SHP77 treated with DMSO at 0.1 percent for 48 hours (cell line): ENCODE measurements around the gene ZC3H12C.

ENCODE experiments used
- DNase-seq: peaks from one replicate; lab custom pipeline; 2025; lab: John Stamatoyannopoulos, UW

Gene ZC3H12C

DNA sequence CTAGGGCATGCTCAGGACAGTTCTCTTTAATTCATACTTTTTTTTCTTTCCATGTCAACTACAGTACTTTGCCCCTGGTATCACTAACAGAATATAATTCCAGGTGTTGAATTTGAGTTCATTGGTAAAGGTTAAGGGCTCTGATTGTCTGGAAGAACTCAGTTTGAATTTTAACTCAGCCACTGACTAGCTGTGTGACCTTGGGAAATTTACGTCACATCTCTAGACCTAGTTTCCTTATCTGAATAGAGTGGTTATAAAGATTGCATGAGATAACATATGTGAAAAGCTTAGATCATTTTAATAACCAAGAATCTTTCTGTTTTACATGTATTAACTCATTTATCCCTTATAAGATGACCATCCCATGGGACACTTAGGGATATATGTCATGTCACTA is 15.8 kb upstream of the ZC3H12C start:
- no peak for DNase-seq

DNA sequence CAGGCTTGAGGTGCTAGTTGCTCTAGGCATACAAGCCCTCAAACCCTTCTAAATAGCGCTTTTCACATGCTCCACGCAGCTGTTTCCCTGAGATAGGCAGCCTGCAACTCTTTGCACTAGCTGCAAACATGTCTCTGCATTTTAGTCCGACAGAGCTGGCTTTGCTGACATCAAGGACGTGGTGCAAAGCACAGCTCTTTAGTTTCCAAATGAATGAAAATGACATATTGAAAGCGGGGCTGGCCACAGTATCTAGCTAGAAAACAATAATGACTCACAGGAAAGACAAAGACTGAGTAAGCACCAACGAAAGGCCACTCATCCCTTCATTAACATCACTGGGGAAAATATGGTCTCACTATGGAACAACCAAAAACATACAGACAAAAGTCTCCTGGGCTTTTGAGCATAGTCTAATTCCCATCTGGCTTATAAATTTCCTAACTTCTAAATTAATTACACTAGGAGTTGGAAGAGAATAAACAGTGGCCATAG is 15.3 kb upstream of the ZC3H12C start:
- no peak for DNase-seq

DNA sequence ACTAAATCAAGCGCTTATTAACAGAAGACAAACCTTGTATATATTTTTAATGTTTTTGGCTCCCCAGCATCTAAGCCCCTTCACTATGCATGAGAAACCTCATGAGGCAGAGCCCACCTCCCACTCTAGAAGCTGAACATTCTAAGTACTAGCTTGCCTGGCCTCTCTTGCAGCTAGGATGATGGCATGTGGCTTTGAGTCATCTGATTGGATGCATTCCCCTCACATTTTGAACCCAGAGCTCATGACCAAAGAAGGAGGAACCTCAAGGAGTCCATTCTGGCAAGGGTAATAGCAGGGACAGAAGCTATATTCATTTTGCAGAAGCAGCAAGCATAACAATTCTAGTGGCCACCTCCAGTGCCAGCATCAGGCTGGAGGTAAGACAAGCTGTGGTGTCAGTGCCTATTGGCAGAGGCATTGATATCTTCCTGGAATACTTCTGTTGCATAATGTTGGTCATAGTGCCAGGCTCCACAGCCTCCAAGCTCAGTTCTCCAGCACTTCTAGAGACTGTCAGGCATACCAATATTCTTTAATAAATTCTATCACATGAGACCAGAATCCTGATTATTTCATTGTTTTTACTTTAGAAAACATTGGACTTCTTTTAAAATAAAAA is 14.2 kb upstream of the ZC3H12C start:
- DNase-seq, result no peak

DNA sequence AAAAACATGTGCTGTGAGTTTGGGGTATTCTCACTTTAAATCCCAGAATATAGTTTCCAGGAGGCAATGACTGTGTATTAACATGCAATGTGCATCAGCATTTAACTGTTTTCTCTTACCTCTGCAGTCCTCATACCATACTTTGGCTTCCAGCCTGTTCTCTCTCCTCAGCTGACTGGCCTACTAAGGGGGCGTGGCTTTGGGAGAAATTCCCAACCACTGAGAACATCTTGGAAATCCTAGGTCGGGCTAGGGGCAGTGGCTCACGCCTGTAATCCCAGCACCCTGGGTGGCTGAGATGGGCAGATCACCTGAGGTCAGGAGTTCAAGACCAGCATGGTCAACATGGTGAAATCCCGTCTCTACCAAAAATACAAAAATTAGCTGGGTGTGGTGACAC is 13.5 kb upstream of the ZC3H12C start:
- no peak for DNase-seq

DNA sequence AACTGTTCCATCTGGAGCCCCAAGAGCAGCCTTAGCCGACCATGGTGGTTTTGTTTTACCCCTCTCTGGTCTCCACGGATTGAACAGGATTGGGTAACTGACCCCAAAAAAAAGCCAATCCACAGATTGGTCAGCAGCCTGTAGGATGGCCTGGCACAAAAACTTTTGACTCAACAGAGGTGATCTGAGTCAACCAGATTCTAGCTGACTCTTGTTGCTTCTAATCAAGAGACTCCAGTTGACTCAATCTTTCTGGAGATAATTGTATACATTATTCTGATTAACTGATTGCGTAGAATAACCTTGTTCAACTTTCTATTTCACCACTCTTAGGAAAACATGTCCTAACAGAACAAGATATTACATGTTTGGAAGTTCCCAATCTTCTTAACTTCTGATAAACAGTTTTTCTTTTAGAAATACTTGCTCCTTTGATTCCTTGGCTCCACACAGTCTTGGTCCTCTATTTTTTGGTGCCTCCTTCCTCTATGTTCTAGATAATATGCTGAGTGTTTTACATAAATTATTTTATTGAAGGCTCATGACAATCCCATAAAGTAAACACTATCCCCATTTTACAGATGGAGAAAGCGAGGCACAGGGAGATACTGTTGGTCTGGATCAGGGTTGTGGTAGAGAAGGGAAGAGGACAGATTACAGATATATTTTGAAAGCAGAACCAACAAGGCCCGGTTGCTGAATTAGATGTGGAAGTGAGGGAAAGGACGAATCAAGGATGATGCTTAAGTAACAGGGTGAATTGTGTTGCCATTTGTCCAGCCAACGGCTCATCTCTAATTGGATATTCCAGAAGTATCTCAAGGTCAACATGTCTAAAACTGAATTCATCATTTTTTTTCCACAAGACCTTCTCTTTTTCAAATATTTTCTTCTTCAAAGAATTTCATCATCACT is 11.5 kb upstream of the ZC3H12C start:
- no peak for DNase-seq

DNA sequence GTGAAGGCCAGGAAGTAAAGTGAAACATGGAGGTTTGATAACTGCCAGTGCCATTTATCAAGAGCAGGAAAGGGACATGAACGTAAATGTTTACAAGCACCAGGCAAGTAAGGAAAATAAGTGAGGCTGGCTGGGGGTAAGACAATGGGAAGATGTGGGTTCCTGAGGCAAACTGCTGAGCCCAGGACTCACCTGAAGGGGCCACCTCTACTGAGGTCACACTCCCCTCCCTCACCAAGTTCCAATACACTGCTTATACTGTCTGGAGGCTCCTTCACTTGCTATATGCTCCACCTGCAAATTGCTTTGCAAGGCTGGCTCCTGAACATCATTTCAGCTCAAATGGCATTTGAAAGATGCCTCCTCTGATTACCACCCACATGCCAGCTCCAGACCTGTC is 10.3 kb upstream of the ZC3H12C start:
- DNase-seq, result no peak

DNA sequence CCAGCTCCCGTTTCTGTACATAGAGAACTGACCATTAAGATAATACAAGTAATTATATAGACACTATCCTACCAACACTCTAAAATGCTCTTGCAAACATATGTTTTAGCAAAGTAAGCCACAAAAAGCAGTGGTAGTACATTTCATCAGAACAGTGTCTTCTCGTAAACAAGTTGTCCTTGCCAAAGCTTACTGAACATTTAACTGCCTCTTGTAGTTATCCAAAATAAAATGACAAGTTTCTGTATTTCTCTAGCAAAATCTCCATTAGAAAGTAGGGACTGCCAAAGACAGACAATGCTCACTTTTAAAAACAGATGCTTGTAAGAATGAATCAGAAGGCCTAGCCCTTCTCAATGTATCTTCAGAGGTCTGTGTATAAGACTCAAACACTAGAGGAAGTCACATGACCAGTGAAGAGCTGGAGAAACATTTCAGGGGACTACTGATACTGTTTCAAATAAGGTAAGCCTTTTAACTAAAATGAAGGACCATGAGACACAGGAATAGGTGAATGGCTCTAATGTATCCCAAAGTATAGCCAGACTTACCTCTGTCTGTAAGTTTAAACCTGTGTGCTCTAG is 7.8 kb upstream of the ZC3H12C start:
- no peak for DNase-seq

DNA sequence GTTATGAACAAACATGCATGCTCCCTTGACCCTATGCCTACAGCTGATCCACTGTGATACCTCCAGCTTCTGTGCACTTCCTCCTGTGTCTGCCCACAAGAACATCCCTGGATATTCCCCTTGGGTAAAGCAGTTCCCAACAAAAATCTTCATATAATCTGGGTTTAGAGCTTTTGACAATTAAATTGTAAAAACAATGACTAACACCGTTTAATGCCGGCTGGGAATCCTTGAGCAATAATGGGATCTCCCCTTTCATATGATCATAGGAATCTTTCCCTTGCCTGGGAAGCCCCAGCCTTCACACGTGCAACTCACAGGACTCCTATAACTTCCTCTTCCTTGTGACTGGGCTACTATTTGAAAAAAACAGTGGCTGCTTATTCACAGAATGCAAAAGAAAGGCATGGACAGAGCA is 6.3 kb upstream of the ZC3H12C start:
- DNase-seq, result no peak

DNA sequence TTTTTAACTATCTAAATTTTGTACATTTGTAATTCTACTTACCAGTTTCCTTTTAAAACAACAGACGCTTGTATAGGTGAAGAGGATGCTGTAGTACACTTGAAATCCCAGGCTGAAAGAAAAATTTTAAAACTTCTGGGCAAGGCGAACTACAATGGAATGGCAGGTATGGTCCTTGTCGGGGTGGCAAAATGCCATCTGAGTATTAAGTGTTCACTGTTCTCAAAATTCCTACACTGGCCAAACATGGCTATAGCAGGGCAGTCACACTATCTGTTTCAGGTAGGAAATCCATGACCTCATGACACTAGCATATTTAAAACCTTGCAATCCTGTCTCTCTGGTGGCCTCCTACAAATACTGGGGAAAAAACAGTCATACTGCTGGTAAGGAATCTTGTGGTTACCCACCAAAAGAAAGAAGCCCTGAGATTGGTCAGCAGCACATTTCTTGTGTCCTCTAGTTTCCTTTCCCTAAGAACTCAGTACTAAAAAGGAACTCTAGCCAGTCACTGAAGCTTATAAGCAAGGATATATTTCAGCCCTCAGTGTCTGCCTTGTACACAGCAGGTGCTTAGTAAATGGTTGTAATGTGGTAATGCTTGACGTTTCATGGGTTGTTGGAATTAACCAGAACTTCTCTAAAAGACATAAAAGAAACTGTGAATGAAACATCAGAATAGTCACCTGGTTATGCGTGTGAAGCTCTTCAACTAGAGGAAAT is 5.2 kb upstream of the ZC3H12C start:
- no peak for DNase-seq

DNA sequence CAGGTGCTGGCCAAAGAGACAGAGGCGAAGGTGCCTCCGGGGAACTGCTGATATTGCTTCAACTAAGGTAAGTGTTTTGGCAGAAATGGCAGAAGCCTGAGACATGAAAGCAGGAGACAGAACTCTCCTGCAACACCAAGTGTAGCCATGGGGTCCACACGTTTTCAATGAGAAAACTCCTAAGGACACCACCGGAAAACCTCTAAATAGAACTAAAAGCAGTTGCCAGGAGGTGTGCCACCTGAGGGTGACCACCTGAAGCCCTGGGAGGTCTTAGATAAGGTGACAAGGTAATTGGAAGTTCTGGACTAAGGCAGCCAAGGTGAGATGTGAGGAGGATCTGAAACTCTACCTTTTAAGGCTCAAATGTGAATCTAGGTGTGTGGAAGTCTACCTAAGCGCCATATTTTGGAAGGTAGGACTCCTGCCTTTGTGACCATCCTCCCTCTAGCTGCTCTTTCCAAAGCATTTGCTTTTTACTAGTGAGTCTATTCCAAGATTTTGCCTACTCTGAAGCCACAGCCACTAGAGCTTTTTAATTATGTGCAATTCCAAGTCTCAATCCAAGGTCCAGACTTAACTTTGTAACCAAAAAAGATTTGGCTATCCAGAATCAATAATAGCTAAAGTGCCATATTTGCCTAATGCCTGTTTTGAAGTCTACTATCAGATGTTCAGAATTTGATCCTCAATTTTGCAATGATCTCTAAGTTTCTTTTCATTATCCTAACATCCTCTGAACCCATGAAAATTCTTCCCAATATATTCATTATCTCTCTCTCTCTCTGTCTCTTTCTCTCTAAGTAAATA is 4.5 kb upstream of the ZC3H12C start:
- no peak for DNase-seq

DNA sequence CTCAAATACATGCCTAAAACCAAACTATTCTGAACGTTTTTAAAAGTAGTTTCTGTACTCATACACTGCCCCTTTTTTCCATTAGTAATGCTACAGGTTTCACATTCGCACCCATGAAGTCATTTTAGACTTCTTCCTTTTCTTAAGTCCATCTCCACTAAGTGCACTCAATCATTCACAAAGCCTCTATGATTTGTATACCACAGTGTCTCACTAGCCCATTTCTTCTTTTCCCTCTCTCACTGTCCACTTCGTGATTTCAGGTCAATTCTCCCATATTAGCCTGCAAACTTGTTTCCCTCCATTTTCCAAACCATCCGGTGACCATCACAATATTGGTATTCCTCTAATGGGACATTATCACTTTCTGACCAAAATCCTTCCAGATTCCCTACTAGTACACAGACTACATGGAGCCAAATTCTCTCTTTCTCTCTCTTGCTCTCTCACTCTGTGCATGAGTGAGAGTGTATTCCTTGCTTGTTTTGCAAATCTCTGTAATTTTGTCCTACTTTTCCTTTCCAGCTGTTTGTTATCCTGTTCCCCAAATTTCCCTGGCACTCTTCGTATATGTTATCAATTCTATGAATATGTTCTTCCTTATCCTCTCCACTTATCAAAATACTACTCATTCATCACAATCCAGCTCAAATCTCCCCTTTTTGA is 3.4 kb upstream of the ZC3H12C start:
- DNase-seq, result no peak

DNA sequence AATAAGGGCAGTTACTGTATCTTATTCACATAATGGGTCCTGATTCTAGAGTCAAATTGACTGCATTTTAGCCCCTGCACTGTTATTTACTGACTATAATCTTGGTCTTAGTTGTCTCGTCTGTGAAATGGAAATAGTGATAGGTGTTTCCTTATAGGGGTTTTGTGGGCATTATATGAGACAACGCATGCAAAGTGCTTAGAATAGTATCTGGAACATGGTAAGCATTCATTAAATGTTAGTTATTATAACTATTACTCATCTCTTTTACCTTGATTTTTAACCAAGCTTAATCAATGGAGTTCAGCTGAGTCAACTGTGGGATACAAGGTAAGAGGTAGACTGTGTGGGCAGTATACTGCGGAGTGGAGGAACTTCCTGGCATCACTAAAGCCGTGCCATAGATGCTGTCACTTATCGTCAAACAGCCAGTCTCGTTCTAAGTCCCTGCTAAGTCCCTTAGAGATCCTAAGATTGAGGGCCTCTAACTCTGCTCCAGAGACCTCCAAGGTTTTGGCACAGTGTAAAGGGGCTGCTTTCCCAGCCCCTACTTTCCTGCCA is 2.6 kb upstream of the ZC3H12C start:
- no peak for DNase-seq

DNA sequence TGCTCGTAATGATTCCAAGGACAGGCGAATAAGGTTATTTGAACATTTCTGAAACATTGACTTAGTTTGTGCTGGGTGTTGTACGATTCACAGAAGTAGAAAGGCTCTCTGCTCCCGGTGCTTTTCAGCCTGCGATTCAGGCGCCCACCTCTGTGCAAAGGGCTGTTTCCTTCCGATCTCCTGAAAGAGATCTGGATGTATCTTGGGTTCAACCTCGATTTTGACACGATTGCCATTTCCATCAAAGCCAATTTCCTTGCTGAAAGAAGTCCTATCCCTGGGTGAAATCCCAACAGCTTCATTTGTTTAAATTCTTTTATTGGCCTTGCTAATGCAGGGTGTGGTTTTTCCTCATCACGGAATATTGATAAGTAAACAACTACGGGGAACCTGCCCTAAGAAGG is 1.1 kb upstream of the ZC3H12C start:
- DNase-seq, result peak; percentile 22

DNA sequence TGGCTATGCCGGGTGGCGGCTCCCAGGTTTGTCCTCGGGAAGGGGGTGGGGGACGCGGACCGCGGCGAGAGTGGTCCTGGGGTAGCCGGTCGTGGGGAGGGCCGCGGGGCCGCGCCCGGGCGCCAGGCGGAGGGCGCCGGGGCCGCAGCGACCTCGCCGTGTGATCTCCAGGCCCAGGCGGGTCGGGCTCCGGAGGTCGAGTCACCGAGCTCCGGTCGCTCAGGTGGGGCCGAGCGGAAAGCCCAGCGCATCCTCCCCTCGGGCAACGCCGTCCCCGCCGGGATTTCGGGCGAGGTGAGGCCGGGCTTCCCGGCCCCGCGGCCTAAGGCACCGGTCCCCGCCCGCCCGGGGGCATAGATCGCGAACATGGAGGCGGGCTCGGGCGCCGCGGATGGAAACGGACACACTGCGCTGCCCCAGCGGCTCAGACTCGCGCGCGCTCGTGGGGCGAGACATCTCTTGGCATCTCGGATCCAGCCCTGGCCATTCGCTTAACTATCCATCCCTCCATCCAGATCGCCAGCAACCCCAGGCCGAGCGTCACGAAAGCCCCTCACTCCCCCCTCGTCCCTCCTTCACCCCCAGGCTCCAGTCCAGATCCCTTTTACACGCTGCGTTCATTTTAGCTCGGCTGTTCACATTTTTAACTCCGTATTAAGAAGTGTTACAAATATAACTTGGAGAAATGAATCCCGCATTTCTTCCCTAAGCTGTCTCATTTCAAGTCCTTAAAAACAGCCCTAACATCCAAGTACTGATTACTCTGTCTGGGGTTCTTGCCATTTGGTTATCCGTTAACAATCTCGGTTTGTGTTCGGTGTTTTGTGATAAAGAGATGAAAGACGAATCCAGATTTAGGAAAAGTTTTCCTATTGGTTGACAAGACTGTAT is 460 bp downstream of the ZC3H12C start:
- DNase-seq, result peak; percentile 37

DNA sequence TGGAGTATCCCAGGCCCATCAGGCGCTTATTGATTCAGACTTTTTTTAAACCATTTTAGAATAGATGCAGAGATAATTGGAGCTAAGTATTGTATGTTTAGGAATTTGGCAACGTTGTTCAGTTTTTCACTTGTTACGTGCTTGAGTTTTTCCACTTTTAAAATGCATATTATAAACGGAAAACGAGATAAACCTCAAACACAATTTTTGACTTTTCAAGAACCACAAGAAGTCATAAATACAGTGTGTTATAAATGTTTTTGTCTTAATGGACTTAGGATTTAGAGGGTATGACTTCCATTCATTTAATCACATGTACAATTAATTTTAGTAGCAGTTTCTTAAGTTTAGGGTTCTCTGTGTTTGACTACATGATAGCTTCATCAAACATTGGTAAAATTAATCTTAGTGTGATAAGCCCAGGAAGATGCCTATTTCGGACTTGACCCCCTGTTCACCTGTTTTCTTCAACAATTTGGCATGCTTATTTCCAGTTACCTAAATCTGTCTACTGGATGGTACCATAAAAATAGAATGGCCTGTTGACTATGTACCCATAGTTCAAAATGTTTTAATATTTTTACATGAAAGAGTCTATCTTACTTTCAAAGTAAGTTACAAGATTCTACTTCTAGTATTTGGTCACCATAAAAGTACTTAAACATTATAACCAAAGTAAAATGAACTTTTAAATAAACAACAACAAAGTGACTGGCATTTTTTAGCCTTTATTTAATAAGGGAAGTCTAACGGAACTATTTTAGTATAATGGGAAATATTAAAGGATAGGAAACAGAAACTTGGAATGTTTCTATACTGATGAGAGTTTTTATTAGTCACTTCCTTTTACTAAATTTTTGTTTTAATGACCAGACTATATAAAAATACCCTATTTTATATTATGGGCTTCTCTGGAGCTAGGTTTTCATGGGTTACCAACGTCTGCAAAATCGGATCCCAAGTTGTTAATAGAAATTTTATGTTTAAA is 1.4 kb downstream of the ZC3H12C start:
- no peak for DNase-seq

DNA sequence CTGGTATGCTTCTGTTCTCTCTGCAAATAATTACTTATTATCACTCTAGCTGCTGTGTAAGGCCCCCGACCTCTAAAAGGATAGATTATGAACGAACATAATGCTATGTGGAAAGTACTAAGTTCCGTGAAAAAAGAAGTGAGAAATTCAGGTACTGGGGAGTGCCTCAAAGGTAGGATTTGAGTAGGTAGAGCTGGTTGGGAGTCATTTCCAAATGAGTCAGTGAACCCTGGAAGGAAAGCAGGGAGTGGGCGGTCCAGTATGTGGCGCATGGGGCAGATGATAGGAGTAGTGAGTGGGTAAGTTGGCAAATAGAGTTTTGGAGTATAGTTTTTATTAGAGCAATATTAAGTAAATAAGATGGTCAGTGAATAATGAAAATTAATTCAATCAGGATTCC is 2.4 kb downstream of the ZC3H12C start:
- no peak for DNase-seq

DNA sequence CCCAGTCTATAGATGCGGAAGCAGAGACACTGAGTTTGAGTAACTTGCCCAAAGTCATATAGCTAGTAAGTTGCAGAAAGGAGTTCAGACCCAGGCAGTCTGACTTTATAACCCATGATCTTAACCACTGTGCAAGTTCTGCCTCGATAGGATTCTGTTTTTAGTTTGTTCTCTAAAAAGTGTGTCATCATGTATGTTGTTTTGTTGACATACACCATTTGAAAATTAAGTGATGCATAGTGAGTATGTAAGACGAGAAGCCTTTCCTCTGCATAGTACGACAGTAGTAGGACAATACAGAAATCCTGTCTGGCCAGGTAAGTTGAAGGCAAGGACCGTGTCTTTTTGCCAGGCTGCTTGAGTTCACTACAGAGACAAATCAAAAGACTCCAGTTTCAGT is 3.3 kb downstream of the ZC3H12C start:
- no peak for DNase-seq

DNA sequence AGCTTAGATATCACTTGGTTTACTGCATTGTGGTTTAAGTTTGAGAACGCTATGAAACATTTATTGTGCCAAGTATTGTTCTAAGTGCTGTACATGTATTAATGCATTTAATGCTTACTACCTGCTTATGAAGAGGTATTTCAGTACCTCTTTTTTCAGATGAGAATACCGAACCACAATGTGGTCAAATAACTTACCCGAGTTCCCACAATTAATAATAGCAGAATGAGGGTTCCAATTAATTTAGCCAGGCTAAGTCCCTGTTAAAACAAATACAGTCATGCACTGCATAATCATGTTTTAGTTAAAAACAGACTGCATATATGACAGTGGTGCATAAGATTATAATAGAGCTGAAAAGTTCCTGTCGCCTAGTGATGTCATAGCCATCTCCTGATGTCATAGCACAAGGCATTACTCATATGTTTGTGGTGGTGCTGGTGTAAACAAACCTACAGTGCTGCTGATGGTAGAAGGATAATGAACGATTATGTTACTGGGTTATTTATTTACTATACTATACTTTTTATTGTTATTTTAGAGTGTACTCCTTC is 4.3 kb downstream of the ZC3H12C start:
- DNase-seq, result no peak
